ENCODE results near the gene KDM2B. TPM values are rescaled to one million over a fixed set of nuclear protein-coding genes. Genes with fewer than 3 reads are reported as not detected.

Gene KDM2B
- total RNA-seq, 1 donor from 2014 or later, result 23.8 TPM

- no peak for DNase-seq (ENCODE audit: low read depth)
- no peak for TF ChIP-seq CTCF (conservative IDR thresholded peaks at IDR 0.05; ENCODE audit: low read depth, low read length)
- no peak overlapping the region for H3K4me3 ChIP-seq (ENCODE audit: low read depth, low read length)
Observed at GRCh38 chr12:121618659-121619233, 37.9 kb upstream of the KDM2B start.

DNA sequence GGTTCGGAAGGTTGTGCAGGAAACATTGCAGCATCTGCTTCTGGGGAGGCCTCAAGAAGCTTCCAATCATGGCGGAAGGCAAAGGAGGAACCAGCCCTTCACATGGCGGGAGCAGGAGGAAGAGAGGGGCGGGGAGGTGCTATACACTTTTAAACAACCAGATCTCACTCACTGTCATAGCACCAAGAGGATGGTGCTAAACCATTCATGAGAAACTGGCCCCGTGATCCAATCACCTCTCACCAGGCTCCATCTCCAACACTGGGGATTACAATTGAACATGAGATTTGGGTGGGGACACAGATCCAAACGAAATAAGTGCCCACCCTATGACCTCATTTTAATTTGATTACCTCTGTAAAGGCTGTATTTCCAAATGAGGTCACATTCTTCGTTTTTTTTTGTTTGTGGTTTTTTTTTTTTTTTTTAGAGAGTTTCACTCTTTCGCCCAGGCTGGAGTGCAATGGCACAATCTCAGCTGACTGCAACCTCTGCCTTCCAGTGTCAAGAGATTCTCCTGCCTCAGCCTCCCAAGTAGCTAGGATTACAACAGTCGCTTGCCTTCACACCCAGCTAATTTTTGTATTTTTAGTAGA, 34.1 kb upstream of the KDM2B start:
- no peak for TF ChIP-seq CTCF (conservative IDR thresholded peaks at IDR 0.05; ENCODE audit: low read depth, low read length)
- H3K4me3 ChIP-seq (ENCODE audit: low read depth, low read length), result no peak overlapping the region
- no peak for DNase-seq (ENCODE audit: low read depth)

DNA sequence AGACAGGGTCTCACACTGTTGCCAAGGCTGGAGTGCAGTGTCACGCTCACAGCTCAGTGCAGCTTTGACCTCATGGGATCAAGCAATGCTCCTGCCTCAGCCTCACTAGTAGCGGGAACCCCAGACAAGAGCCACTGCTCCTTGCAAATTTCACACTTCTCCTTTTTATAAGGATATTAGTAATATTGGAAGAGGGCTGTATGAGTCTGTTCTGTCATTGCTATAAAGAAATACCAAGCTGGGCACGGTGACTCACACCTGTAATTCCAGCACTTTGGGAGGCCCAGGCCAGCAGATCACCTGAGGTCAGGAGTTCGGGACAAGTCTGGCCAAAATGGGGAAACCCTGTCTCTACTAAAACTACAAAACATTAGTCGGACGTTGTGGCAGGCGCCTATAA, 32.6 kb upstream of the KDM2B start:
- no peak overlapping the region for H3K4me3 ChIP-seq (ENCODE audit: low read depth, low read length)
- TF ChIP-seq CTCF (conservative IDR thresholded peaks at IDR 0.05; ENCODE audit: low read depth, low read length), result no peak
- no peak for DNase-seq (ENCODE audit: low read depth)

DNA sequence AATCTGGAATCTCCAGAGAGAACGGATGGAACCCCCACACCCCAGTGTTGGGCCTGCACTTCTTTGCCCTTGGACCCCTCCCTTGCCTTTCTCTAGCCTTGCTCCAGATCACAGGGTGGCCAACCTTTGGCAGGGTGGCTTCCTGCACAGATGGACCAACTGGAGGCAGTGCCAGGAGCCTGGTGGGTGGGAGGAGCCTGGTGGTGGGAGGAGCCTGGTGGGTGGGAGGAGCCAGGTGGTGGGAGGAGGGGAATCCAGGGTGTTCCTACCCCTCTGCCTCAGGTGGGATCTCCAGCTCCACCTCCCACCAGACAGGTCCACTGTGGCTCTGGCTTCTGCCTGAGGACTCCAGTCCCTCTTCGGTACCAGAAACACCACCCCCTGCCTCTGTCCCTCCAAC, 30.5 kb upstream of the KDM2B start:
- TF ChIP-seq CTCF (conservative IDR thresholded peaks at IDR 0.05; ENCODE audit: low read depth, low read length), result no peak
- no peak for DNase-seq (ENCODE audit: low read depth)
- no peak overlapping the region for H3K4me3 ChIP-seq (ENCODE audit: low read depth, low read length)

GRCh38 chr12:121610239-121611149, 29.7 kb upstream of the KDM2B start:
- TF ChIP-seq CTCF (conservative IDR thresholded peaks at IDR 0.05; ENCODE audit: low read depth, low read length), result no peak
- no peak for DNase-seq (ENCODE audit: low read depth)
- H3K4me3 ChIP-seq (ENCODE audit: low read depth, low read length), result no peak overlapping the region

DNA sequence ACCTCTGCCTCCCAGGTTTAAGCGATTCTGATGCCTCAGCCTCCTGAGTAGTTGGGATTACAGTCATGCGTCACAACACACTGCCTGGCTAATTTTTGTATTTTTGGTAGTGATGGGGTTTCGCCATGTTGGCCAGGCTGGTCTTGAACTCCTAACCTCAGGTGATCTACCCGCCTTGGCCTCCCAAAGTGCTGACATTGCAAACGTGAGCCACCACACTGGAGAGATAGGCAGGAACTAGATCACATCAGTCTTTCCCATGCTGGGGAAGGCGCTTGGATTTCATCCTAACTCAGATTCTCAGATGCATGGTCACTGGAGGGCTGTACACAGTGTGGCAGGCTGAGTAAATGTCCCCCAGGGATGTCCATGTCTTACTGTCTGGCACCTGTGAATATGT, 27.5 kb upstream of the KDM2B start:
- no peak for TF ChIP-seq CTCF (conservative IDR thresholded peaks at IDR 0.05; ENCODE audit: low read depth, low read length)
- no peak for DNase-seq (ENCODE audit: low read depth)
- H3K4me3 ChIP-seq (ENCODE audit: low read depth, low read length), result no peak overlapping the region
